NCI-H146 treated with DMSO at 0.1 percent for 48 hours (cell line): ENCODE results near the gene TMEM130.

Source experiments
- DNase-seq: peaks from one replicate; lab custom pipeline; 2025; ENCODE audit not compliant: unreplicated experiment; lab: John Stamatoyannopoulos, UW

TMEM130 gene

GRCh38 chr7:98808751-98809460, 60.9 kb downstream of the TMEM130 start:
- DNase-seq: no peak

DNA sequence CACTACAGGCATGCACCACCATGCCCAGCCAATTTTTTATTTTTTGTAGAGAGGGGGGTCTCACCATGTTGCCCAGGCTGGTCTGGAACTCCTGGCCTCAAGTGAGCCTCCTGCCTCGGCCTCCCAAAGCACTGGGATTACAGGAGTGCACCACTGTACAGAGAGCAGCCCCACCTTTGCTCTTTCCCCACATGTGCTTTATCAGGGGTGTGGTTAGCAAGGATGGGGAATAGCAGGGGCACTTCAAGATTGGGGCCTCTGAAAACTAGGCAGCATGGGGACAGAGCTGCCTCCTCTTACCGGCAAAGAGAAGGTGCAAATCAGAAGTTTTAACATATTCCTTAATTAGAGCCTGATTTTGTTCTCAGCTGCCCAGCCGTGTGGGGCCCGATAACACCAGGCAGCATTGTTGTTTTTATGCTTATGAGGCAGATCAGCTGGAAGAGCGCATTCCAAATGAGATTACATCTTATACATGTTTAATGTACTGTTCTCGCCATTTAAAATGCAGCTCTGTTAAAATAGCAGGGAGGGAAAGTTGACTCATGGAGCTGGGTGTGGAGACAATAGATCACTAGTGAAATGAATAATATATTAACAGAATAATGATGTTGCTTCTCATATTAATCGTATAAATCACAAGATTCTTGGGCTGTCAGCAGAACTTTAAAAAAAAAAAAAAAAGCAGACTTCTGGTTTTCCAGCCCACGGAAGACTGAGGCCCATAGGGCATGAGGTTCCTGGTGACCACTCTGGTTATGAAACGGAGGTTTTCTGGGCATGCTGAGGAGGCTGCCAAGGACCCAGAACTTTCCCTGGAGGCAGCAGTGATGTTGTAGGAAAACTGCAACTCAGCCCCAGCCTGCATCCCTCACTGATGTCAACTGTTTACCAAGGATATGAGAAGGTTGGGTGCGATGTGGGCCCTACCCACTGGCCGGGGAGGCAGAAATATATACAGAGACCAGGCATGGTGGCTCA, 62.5 kb downstream of the TMEM130 start:
- DNase-seq: no peak

GRCh38 chr7:98805956-98806838, 63.6 kb downstream of the TMEM130 start:
- DNase-seq: no peak

- no peak for DNase-seq
These were observed 67.1 kb downstream of the TMEM130 start for GRCh38 chr7:98802781-98803110.

- no peak for DNase-seq
These were observed 67.6 kb downstream of the TMEM130 start for GRCh38 chr7:98802088-98802780.

DNA sequence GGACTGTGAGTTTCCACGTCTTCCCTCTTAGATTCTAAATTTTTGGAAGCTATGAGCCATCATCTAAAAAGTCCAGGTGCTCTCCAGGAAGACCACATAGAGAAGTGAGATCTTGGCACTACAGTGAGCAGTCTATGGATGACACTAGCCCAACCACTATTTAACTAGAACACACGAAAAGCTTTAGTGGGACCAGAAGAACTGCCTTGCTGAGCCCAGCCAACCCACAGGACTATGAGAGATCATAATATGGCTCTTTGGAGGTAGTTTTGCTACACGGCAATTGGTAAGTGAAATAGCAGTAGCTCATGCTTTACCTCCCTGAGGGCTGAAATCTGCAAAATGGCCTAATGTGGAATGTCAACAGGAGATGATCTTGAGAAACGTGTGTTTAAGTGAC, 68.8 kb downstream of the TMEM130 start:
- no peak for DNase-seq

GRCh38 chr7:98797150-98797549, 72.7 kb downstream of the TMEM130 start:
- DNase-seq: no peak
